Endothelial cell of umbilical vein (primary cell): ENCODE measurements around the gene PDCD6IP. TPM values are rescaled to one million over a fixed set of nuclear protein-coding genes. Genes with fewer than 3 reads are reported as not detected.

ENCODE experiments used
- BruUV-seq: library from RNA; stranded (reverse); fragments of 400-500 nt; replicated peaks from 2 replicates; lab custom pipeline; 2021; lab: Mats Ljungman, UMichigan
- CTCF ChIA-PET: fragments of 300-600, 350-600 bp; sonication (Branson Sonifier 250); formaldehyde crosslinking; loops from one replicate; lab custom pipeline; 2021; ENCODE audit warnings: antibody characterized with exemption, inconsistent platforms; lab: Charles Lee
- POLR2A ChIA-PET: fragments of 300-600, 350-600 bp; sonication (Branson Sonifier 250); formaldehyde crosslinking; loops from one replicate; lab custom pipeline; 2021; ENCODE audit warnings: antibody characterized with exemption, inconsistent platforms; lab: Charles Lee
- DNase-seq: peaks from one replicate; pipeline ENCODE4 v3.0.0-alpha.2; 2011; ENCODE audit warnings: low read depth, low spot score
- FAIRE-seq: peaks from 2 replicates; lab custom pipeline; 2011; peaks lifted over from hg19 to GRCh38; lab: Jason Lieb, UNC
- H2AFZ ChIP-seq: 2 replicates; pipeline ENCODE4 v1.6.0; 2012; ENCODE audit warnings: low read depth, low read length, control low read depth, inconsistent platforms
- H3K27ac ChIP-seq: 2 replicates; pipeline ENCODE4 v1.5.1; 2011; ENCODE audit warnings: low read depth, mild to moderate bottlenecking, control low read depth, low read length, moderate library complexity; ENCODE audit not compliant: insufficient read depth
- H3K27me3 ChIP-seq, 2 experiments: 2 replicates each; pipeline versions ENCODE4 v1.6.0 to v1.6.1; 2011; ENCODE audit warnings: low read length in 2 of 2, mixed read lengths in 1 of 2; ENCODE audit not compliant: control insufficient read depth in 2 of 2, insufficient read depth in 2 of 2
- H3K36me3 ChIP-seq, 2 experiments: 2 replicates in 1 of 2; 3 replicates in 1 of 2; pipeline ENCODE4 v1.5.1; 2011; ENCODE audit warnings: low read length in 2 of 2, mild to moderate bottlenecking in 1 of 2, moderate library complexity in 1 of 2; ENCODE audit not compliant: control insufficient read depth in 2 of 2, insufficient read depth in 2 of 2; ENCODE audit errors: extremely low read depth in 1 of 2
- H3K4me1 ChIP-seq: 3 replicates; pipeline ENCODE4 v1.5.1; 2011; ENCODE audit warnings: mild to moderate bottlenecking, low read length; ENCODE audit not compliant: control insufficient read depth, insufficient read depth; ENCODE audit errors: extremely low read depth
- H3K4me2 ChIP-seq: 2 replicates; pipeline ENCODE4 v1.6.1; 2011; ENCODE audit warnings: low read length, control low read depth, mixed read lengths; ENCODE audit not compliant: insufficient read depth
- H3K4me3 ChIP-seq, 3 experiments: fragments of 200-600 bp in 1 of 3; sonication (generic), shearing (Covaris generic) in 1 of 3; replicated peaks in 1 of 3; 2 replicates each; pipeline ENCODE4 v1.5.1; 2011 to 2016; ENCODE audit warnings: control low read depth in 3 of 3, low read length in 3 of 3, mild to moderate bottlenecking in 2 of 3, inconsistent platforms in 1 of 3, low read depth in 1 of 3, moderate library complexity in 1 of 3; ENCODE audit not compliant: insufficient read depth in 1 of 3
- H3K79me2 ChIP-seq: 2 replicates; pipeline ENCODE4 v1.6.0; 2012; ENCODE audit warnings: low read length, inconsistent platforms; ENCODE audit not compliant: control insufficient read depth, insufficient read depth
- H3K9ac ChIP-seq: replicated peaks from 2 replicates; pipeline ENCODE3; 2011; ENCODE audit warnings: low read length, control low read depth; ENCODE audit not compliant: insufficient read depth; ENCODE audit errors: extremely low read depth
- H3K9me1 ChIP-seq: replicated peaks from 3 replicates; pipeline ENCODE4 v1.6.0; 2011; ENCODE audit warnings: mild to moderate bottlenecking, low read length; ENCODE audit not compliant: control insufficient read depth, insufficient read depth; ENCODE audit errors: extremely low read depth
- H3K9me3 ChIP-seq: replicated peaks from 2 replicates; pipeline ENCODE4 v1.5.1; 2012; ENCODE audit warnings: low read length, inconsistent platforms; ENCODE audit not compliant: control insufficient read depth, insufficient read depth
- H4K20me1 ChIP-seq: replicated peaks from 2 replicates; pipeline ENCODE3; 2011; ENCODE audit warnings: mild to moderate bottlenecking, low read length; ENCODE audit not compliant: control insufficient read depth, insufficient read depth; ENCODE audit errors: extremely low read depth
- FOS ChIP-seq: IDR thresholded peaks from 2 replicates; pipeline ENCODE4 v1.6.1; 2011; ENCODE audit warnings: mild to moderate bottlenecking, low read length, moderate library complexity, borderline replicate concordance; ENCODE audit not compliant: insufficient read depth
- GATA2 ChIP-seq: IDR thresholded peaks from 2 replicates; pipeline ENCODE4 v1.7.0; 2011; ENCODE audit warnings: low read depth, mild to moderate bottlenecking, moderate library complexity, mixed read lengths, low read length; ENCODE audit not compliant: insufficient read length, insufficient read depth
- JUN ChIP-seq: IDR thresholded peaks from 2 replicates; pipeline ENCODE4 v1.6.1; 2011; ENCODE audit warnings: borderline replicate concordance, low read depth; ENCODE audit not compliant: insufficient read length, insufficient read depth
- POLR2A ChIP-seq: IDR thresholded peaks from 2 replicates; pipeline ENCODE4 v1.6.1; 2012; ENCODE audit warnings: low read depth, mild to moderate bottlenecking, control low read depth, low read length
- dilution Hi-C: fragments of 300-500 bp; cut with MboI; formaldehyde crosslinking; loops from one replicate; pipeline ENCODE4 v1.15.0; 2019; ENCODE audit warnings: low sequenced_read_pairs; ENCODE audit not compliant: extremely low pct_ligation_motif_present
- intact Hi-C: fragments of 100-400 bp; cut with micrococcal nuclease; formaldehyde crosslinking; loops from one replicate; pipeline ENCODE4 v1.10.0; 2022
- polyA plus RNA-seq, 4 experiments: library from polyadenylated mRNA; depleted of rRNA in 3 of 4; stranded (reverse) in 3 of 4; unstranded in 1 of 4; fragments of >200 nt; gene quantifications; 2 replicates each; pipeline versions ENCODE4 v1.2.1 to v1.2.3, GENCODE V29; 2011 to 2012; ENCODE audit warnings: missing spikeins in 1 of 4
- total RNA-seq: library from RNA; stranded (reverse); gene quantifications from 2 replicates; pipeline ENCODE4 v1.2.3, GENCODE V29; 2021
- TF ChIP-seq, protein P1 (sequence below): IDR thresholded peaks from 2 replicates; pipeline ENCODE4 v1.6.1; 2011; ENCODE audit not compliant: insufficient read depth, insufficient read length
- TF ChIP-seq, protein P2 (sequence below), 2 donors: IDR thresholded peaks; 1 replicate in 1 of 2; 2 replicates in 1 of 2; pipeline ENCODE4 v1.5.1; 2011; ENCODE audit warnings: low read length in 2 of 2, mild to moderate bottlenecking in 2 of 2, moderate library complexity in 2 of 2, control low read depth in 1 of 2, inconsistent platforms in 1 of 2, low read depth in 1 of 2; ENCODE audit not compliant: insufficient read depth in 1 of 2; ENCODE audit errors: extremely low read depth in 1 of 2

Gene PDCD6IP
- total and polyA plus RNA-seq, 2 donors (not counting 3 experiments of a cell fraction or from before 2014, with no cell fraction given), result 106 to 265 TPM

DNA sequence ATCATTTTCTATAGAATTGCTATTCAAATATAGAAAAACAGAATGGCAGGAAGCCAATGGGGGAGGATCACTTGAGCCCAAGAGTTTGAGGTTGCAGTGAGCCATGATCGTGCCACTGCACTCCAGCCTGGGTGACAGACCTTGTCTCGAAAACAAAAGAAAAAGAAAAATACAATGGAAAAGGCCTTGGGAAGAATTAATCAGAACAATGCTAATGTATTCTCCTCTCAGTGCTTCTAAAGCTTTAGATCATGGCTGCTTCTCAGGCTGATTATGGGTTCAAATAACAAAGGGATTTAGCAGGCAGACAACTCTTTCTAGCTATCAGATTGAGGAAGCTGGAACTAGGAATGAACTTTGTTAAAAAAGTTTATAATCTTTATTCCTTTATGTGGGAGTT, 115.8 kb downstream of the PDCD6IP start:
- no peaks in the 10 kb centered on the region for H3K79me2 ChIP-seq
- CTCF ChIA-PET, result interaction anchor here (1.3 to 2.1 kb wide), 2 partner anchors 14 to 770 kb away, joined by 3 to 7 read pairs; no protein-coding TSS in a partner anchor
- no TSS peak for BruUV-seq

More for the DNA sequence above, 115.8 kb downstream of the PDCD6IP start:
- Histone ChIP-seq H3K9ac (no peak overlapping the region), H3K36me3 (no peaks in the 10 kb centered on the region), H3K4me3 (no peak overlapping the region), H3K4me1 (no peaks in the 10 kb centered on the region), H3K27ac (no peak overlapping the region), H4K20me1 (no peaks in the 10 kb centered on the region), H3K4me2 (no peak overlapping the region), H3K9me1 (no peaks in the 10 kb centered on the region), H3K27me3 (no peaks in the 10 kb centered on the region), H2AFZ (no peak overlapping the region), H3K9me3 (no peaks in the 10 kb centered on the region)
- no peak for FAIRE-seq
- DNase-seq, result no peak
- intact Hi-C loops, result no loop called here
- TF ChIP-seq, protein P1, sequence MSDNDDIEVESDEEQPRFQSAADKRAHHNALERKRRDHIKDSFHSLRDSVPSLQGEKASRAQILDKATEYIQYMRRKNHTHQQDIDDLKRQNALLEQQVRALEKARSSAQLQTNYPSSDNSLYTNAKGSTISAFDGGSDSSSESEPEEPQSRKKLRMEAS, result no peak
- TF ChIP-seq POLR2A (no peak), GATA2 (no peak), JUN (no peak), FOS (no peak)
- TF ChIP-seq, protein P2, sequence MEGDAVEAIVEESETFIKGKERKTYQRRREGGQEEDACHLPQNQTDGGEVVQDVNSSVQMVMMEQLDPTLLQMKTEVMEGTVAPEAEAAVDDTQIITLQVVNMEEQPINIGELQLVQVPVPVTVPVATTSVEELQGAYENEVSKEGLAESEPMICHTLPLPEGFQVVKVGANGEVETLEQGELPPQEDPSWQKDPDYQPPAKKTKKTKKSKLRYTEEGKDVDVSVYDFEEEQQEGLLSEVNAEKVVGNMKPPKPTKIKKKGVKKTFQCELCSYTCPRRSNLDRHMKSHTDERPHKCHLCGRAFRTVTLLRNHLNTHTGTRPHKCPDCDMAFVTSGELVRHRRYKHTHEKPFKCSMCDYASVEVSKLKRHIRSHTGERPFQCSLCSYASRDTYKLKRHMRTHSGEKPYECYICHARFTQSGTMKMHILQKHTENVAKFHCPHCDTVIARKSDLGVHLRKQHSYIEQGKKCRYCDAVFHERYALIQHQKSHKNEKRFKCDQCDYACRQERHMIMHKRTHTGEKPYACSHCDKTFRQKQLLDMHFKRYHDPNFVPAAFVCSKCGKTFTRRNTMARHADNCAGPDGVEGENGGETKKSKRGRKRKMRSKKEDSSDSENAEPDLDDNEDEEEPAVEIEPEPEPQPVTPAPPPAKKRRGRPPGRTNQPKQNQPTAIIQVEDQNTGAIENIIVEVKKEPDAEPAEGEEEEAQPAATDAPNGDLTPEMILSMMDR (IDR thresholded peaks at IDR 0.05; ENCODE audit: extremely low read depth in 1 of 2, insufficient read depth in 1 of 2, low read depth in 1 of 2, low read length in 2 of 2), result no peak
- POLR2A ChIA-PET, result no interaction called here
- dilution Hi-C loops, result no loop called here
